CD4-positive, CD25-positive, alpha-beta regulatory T cell (primary cell): ENCODE data around the gene ASPHD2. TPM values are rescaled to one million over a fixed set of nuclear protein-coding genes. Genes with fewer than 3 reads are reported as not detected.

ENCODE experiments used
- ATAC-seq, 2 donors: fragments of 150-1000 bp; cut with Tn5 transposase; one replicate each; pipeline ENCODE4 v1.10.0; 2021; ENCODE audit warnings: low read depth in 2 of 2, moderate number of reproducible peaks in 2 of 2, moderate library complexity in 1 of 2
- DNase-seq, 3 donors: peaks; one replicate each; pipeline versions ENCODE4 v3.0.0 to v3.0.0-alpha.2; 2012 to 2022; ENCODE audit warnings: mixed read lengths in 1 of 3
- H3K27ac ChIP-seq: one replicate; pipeline ENCODE4 v1.7.0; 2013; ENCODE audit warnings: mild to moderate bottlenecking, low read length; ENCODE audit not compliant: insufficient read depth, poor library complexity, severe bottlenecking
- H3K27me3 ChIP-seq: one replicate; pipeline ENCODE4 v1.7.0; 2013; ENCODE audit warnings: low read length; ENCODE audit not compliant: control insufficient read depth, insufficient read depth
- H3K36me3 ChIP-seq: one replicate; pipeline ENCODE4 v1.7.0; 2013; ENCODE audit warnings: mild to moderate bottlenecking, low read length, moderate library complexity; ENCODE audit not compliant: control insufficient read depth, insufficient read depth
- H3K4me1 ChIP-seq: 2 replicates; pipeline ENCODE4 v1.7.0; 2013; ENCODE audit warnings: mild to moderate bottlenecking, low read length; ENCODE audit not compliant: insufficient read depth, control insufficient read depth, poor library complexity, severe bottlenecking
- H3K4me3 ChIP-seq: one replicate; pipeline ENCODE4 v1.7.0; 2013; ENCODE audit warnings: low read depth, mild to moderate bottlenecking, low read length, moderate library complexity
- H3K9me3 ChIP-seq, 2 experiments: 1 replicate in 1 of 2; 2 replicates in 1 of 2; pipeline ENCODE4 v1.7.0; 2013; ENCODE audit warnings: low read length in 2 of 2, mild to moderate bottlenecking in 1 of 2, moderate library complexity in 1 of 2; ENCODE audit not compliant: control insufficient read depth in 2 of 2
- H3K27ac Mint-ChIP-seq, 3 donors: one replicate each; pipeline ENCODE4 v1.8.0; 2020 to 2022; ENCODE audit warnings: mild to moderate bottlenecking in 3 of 3, mixed read lengths in 3 of 3, moderate library complexity in 2 of 3
- H3K27me3 Mint-ChIP-seq: one replicate; pipeline ENCODE4 v1.8.0; 2022; ENCODE audit warnings: mild to moderate bottlenecking, mixed read lengths
- H3K36me3 Mint-ChIP-seq: one replicate; pipeline ENCODE4 v1.8.0; 2020; ENCODE audit warnings: mixed read lengths
- H3K4me1 Mint-ChIP-seq, 4 donors: one replicate each; pipeline ENCODE4 v1.8.0; 2020 to 2022; ENCODE audit warnings: mixed read lengths in 4 of 4, mild to moderate bottlenecking in 1 of 4
- H3K4me3 Mint-ChIP-seq, 4 donors: one replicate each; pipeline ENCODE4 v1.8.0; 2020 to 2022; ENCODE audit warnings: mild to moderate bottlenecking in 4 of 4, mixed read lengths in 4 of 4, moderate library complexity in 3 of 4
- H3K9me3 Mint-ChIP-seq, 7 donors: one replicate each; pipeline ENCODE4 v1.8.0; 2020 to 2022; ENCODE audit warnings: mixed read lengths in 7 of 7, mild to moderate bottlenecking in 3 of 7, moderate library complexity in 2 of 7
- polyA plus RNA-seq, 4 donors: library from polyadenylated mRNA; unstranded; fragments of 300-500 nt; fragmentation: Illumina TruSeq; gene quantifications; one replicate each; pipeline ENCODE4 v1.2.3, GENCODE V29; 2021
- total RNA-seq: library from RNA; stranded (reverse); gene quantifications from one replicate; pipeline ENCODE4 v1.2.3, GENCODE V29; 2022

Gene ASPHD2
- total and polyA plus RNA-seq, 5 donors from 2014 or later, result 3.1 to 8.5 (median 4.3) TPM

GRCh38 chr22:26444777-26445176, 15.7 kb downstream of the ASPHD2 start:
- Mint-ChIP-seq H3K9me3 (no peaks in the 10 kb centered on the region), H3K27ac (peak overlapping the region in 1 of 3 donors; percentile 78), H3K4me3 (no peak overlapping the region), H3K4me1 (peaks cover 0 to 5% (median 4%) of the 10 kb centered on the region in 4 donors), H3K36me3 (no peaks in the 10 kb centered on the region), H3K27me3 (no peaks in the 10 kb centered on the region)
- H3K4me3 ChIP-seq, result no peak overlapping the region
- H3K36me3 ChIP-seq, result peaks cover 12% of the 10 kb centered on the region
- no peak overlapping the region for H3K27ac ChIP-seq
- no peaks in the 10 kb centered on the region for H3K27me3 ChIP-seq
- no peaks in the 10 kb centered on the region for H3K4me1 ChIP-seq
- ATAC-seq (no peak), DNase-seq (no peak)
- H3K9me3 ChIP-seq, result no peaks in the 10 kb centered on the region

GRCh38 chr22:26445577-26446275, 16.7 kb downstream of the ASPHD2 start:
- no peaks in the 10 kb centered on the region for H3K4me1 ChIP-seq
- no peaks in the 10 kb centered on the region for H3K27me3 ChIP-seq
- H3K4me3 ChIP-seq, result no peak overlapping the region
- peaks cover 3% of the 10 kb centered on the region for H3K36me3 Mint-ChIP-seq
- H3K4me1 Mint-ChIP-seq, result peaks cover 0 to 4% (median 4%) of the 10 kb centered on the region in 4 donors
- H3K36me3 ChIP-seq, result peaks cover 15% of the 10 kb centered on the region
- H3K4me3 Mint-ChIP-seq, result no peak overlapping the region
- no peak for ATAC-seq
- H3K9me3 ChIP-seq, result no peaks in the 10 kb centered on the region
- no peak for DNase-seq
- no peaks in the 10 kb centered on the region for H3K27me3 Mint-ChIP-seq
- peak overlapping the region in 1 of 3 donors; percentile 78 for H3K27ac Mint-ChIP-seq
- no peak overlapping the region for H3K27ac ChIP-seq
- H3K9me3 Mint-ChIP-seq, result no peaks in the 10 kb centered on the region

GRCh38 chr22:26446808-26447515, 17.9 kb downstream of the ASPHD2 start:
- peaks cover 23% of the 10 kb centered on the region for H3K36me3 ChIP-seq
- H3K4me1 Mint-ChIP-seq, result peaks cover 0 to 4% (median 3%) of the 10 kb centered on the region in 4 donors
- H3K27ac Mint-ChIP-seq, result peak overlapping the region in 1 of 3 donors; percentile 66
- no peaks in the 10 kb centered on the region for H3K27me3 ChIP-seq
- no peaks in the 10 kb centered on the region for H3K27me3 Mint-ChIP-seq
- no peak overlapping the region for H3K4me3 Mint-ChIP-seq
- ATAC-seq, result no peak
- no peaks in the 10 kb centered on the region for H3K9me3 ChIP-seq
- H3K9me3 Mint-ChIP-seq, result no peaks in the 10 kb centered on the region
- peaks cover 11% of the 10 kb centered on the region for H3K36me3 Mint-ChIP-seq
- DNase-seq, result no peak
- H3K27ac ChIP-seq, result no peak overlapping the region
- H3K4me1 ChIP-seq, result no peaks in the 10 kb centered on the region
- H3K4me3 ChIP-seq, result no peak overlapping the region

- Histone ChIP-seq H3K4me1 (no peaks in the 10 kb centered on the region), H3K9me3 (no peaks in the 10 kb centered on the region), H3K27me3 (no peaks in the 10 kb centered on the region), H3K27ac (no peak overlapping the region), H3K36me3 (peaks cover 26% of the 10 kb centered on the region), H3K4me3 (no peak overlapping the region)
- no peaks in the 10 kb centered on the region for H3K9me3 Mint-ChIP-seq
- DNase-seq (no peak), ATAC-seq (no peak)
- H3K4me3 Mint-ChIP-seq, result no peak overlapping the region
- peaks cover 19% of the 10 kb centered on the region for H3K36me3 Mint-ChIP-seq
- peak overlapping the region in 2 of 3 donors; percentile 55 to 69 for H3K27ac Mint-ChIP-seq
- peaks cover 0 to 4% (median 3%) of the 10 kb centered on the region in 4 donors for H3K4me1 Mint-ChIP-seq
- H3K27me3 Mint-ChIP-seq, result no peaks in the 10 kb centered on the region
Measured at GRCh38 chr22:26447584-26448329, 18.7 kb downstream of the ASPHD2 start.

GRCh38 chr22:26448334-26448733, 19.3 kb downstream of the ASPHD2 start:
- ATAC-seq (no peak), DNase-seq (no peak)
- Mint-ChIP-seq H3K4me1 (peaks cover 0 to 4% (median 3%) of the 10 kb centered on the region in 4 donors), H3K27me3 (no peaks in the 10 kb centered on the region), H3K36me3 (peaks cover 19% of the 10 kb centered on the region), H3K4me3 (peak overlapping the region in 1 of 4 donors; percentile 64), H3K27ac (peak overlapping the region in 1 of 3 donors; percentile 55), H3K9me3 (no peaks in the 10 kb centered on the region)
- no peak overlapping the region for H3K4me3 ChIP-seq
- H3K4me1 ChIP-seq, result no peaks in the 10 kb centered on the region
- no peak overlapping the region for H3K27ac ChIP-seq
- H3K36me3 ChIP-seq, result peaks cover 29% of the 10 kb centered on the region
- no peaks in the 10 kb centered on the region for H3K9me3 ChIP-seq
- H3K27me3 ChIP-seq, result no peaks in the 10 kb centered on the region

GRCh38 chr22:26448941-26449340, 19.9 kb downstream of the ASPHD2 start:
- Histone ChIP-seq H3K36me3 (peaks cover 30% of the 10 kb centered on the region), H3K27me3 (no peaks in the 10 kb centered on the region), H3K4me3 (no peak overlapping the region), H3K4me1 (no peaks in the 10 kb centered on the region), H3K9me3 (no peaks in the 10 kb centered on the region), H3K27ac (no peak overlapping the region)
- peaks cover 0 to 2% (median 0%) of the 10 kb centered on the region in 7 donors for H3K9me3 Mint-ChIP-seq
- peaks cover 0 to 4% (median 3%) of the 10 kb centered on the region in 4 donors for H3K4me1 Mint-ChIP-seq
- no peak overlapping the region for H3K27ac Mint-ChIP-seq
- H3K4me3 Mint-ChIP-seq, result no peak overlapping the region
- no peaks in the 10 kb centered on the region for H3K27me3 Mint-ChIP-seq
- H3K36me3 Mint-ChIP-seq, result peaks cover 19% of the 10 kb centered on the region
- ATAC-seq (no peak), DNase-seq (no peak)

- Histone ChIP-seq H3K9me3 (no peaks in the 10 kb centered on the region), H3K4me3 (no peak overlapping the region), H3K27me3 (no peaks in the 10 kb centered on the region), H3K4me1 (no peaks in the 10 kb centered on the region), H3K27ac (no peak overlapping the region), H3K36me3 (peaks cover 29% of the 10 kb centered on the region)
- H3K9me3 Mint-ChIP-seq, result peaks cover 0 to 2% (median 0%) of the 10 kb centered on the region in 7 donors
- H3K4me1 Mint-ChIP-seq, result no peaks in the 10 kb centered on the region
- H3K27ac Mint-ChIP-seq, result peak overlapping the region in 1 of 3 donors; percentile 20
- no peak for DNase-seq
- H3K36me3 Mint-ChIP-seq, result peaks cover 23% of the 10 kb centered on the region
- no peak for ATAC-seq
- no peaks in the 10 kb centered on the region for H3K27me3 Mint-ChIP-seq
- H3K4me3 Mint-ChIP-seq, result no peak overlapping the region
Measured at GRCh38 chr22:26450453-26451185, 21.6 kb downstream of the ASPHD2 start.
